ENCODE measurements around the gene TOMM40L.
"Not testable (repeated sequence)": the region's sequence is repeated elsewhere in the genome, so short reads cannot be mapped to it uniquely, and the experiment has no call there.

TOMM40L gene

GRCh38 chr1:161222175-161223019 lies 3.5 kb upstream of the TOMM40L start:
- DNase-seq = no peak

DNA sequence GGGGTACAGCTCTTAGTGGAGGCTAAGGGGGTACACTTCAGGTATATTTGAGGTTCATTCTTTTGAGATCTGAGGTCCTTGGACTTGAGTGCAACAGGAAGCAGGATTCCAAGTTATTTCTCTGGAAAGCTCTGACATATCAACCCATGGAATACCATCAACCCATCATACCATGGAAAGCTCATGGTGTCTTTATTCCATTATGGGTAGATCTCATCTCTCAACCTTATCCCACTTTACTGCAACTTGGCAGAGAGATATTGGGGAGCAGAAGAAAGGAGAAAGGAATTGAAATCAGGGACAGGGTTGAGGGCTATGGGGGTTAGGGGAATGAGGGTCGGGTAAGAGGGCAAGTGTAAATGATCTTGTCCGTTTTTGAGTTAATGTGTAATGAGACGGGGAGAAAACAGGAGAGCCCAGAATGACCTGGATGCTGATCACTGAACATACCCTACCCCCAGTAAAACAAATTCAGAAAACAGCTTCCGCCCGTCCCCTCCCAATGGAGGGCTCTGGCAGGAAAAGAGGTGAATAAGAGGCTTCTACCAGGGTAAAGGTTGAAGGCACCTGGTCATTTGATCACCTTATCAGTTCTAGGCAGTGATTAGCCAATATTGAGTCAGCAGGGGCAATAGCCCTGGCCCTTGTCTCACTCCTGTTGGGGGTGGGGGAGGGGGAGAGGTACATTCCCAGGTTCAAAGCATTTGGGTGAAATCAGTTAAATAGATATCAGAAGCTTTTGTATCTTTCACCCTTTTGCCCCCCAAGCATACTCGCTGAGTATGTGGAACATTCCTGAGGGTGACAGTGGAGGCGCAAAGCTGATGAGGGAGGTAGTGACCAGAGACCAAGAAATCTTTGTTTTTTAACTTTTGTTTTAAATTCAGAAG lies 1.8 kb upstream of the TOMM40L start:
- no peak for DNase-seq

GRCh38 chr1:161224695-161225087 lies 1.2 kb upstream of the TOMM40L start:
- DNase-seq = not testable (repeated sequence)

DNA sequence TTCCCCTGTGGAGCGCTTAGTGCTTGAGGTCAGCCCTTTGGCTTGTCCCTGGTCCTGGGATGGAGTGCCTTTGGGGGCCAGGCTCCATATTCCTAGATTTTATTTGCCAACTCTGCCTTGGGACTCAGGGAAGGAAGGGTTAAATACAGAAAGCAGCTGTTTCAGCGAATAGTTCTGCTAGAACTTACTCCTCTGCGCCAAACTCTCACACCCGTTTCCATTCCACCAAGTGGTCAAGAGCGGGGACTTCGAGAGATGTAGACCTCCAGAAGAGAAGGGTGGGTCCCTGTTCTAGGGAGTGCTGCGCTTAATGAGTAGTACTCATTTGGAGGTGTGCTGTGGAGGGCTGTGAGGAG lies 704 bp upstream of the TOMM40L start:
- DNase-seq = no peak

GRCh38 chr1:161226320-161226711 lies 456 bp downstream of the TOMM40L start:
- no peak for DNase-seq

- no peak for DNase-seq
These were observed 899 bp downstream of the TOMM40L start for GRCh38 chr1:161226759-161227158.

GRCh38 chr1:161227196-161227871 lies 1.5 kb downstream of the TOMM40L start:
- peak; percentile 57 for DNase-seq

- DNase-seq = no peak
These were observed 2.2 kb downstream of the TOMM40L start for GRCh38 chr1:161228032-161228431.

GRCh38 chr1:161229896-161230295 lies 4.0 kb downstream of the TOMM40L start:
- no peak for DNase-seq

- no peak for DNase-seq
These were observed 4.9 kb downstream of the TOMM40L start for GRCh38 chr1:161230762-161231161.

- no peak for DNase-seq
These were observed 7.2 kb downstream of the TOMM40L start for GRCh38 chr1:161233102-161233501.

GRCh38 chr1:161235957-161236775 lies 10.3 kb downstream of the TOMM40L start:
- no peak for DNase-seq

DNA sequence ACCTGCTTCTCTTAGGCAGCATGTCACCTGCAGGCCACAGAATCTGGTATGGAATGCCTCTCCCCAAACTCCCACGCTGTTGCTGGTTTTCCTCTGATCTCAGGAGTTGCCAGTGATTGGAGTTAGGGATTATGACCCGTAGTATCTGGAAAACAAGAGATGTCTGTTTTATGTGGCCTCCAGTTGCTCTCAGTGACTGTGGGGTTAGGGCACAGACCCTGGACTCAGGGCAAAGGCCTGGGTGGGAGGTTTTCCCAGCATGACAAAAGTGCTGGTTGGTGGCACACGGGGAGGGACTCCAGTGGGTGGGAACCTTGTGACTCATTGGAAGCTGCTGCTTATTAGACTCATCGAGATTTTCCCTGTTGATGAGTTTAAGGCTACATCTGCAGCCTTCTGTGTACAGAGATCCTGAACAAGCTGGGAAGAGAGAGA lies 12.2 kb downstream of the TOMM40L start, which contains the start of gene NR1I3:
NR1I3 (minus strand) TSS at position 165 of the 435 bp plus-strand sequence. CDS start 1,638 bp downstream, outside the sequence.
- no peak for DNase-seq

DNA sequence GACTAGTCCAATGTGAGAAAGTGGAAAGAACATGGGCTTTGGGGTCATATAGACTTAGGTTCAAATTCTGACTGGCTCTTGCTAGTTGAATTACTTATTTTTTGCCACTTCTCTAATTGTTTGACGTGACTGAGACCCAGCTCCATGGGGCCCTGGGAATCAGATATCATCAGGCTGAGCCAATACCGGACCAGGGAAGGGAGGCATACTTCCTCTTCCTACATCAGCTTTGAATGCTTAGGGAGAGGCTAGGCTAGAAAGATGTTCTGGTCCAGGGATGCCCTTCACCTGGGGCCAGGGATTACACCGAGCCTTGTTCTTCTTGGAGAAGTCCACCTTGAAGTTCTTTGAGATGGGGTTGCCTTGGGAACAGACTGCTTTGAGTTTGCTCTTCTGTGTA lies 15.8 kb downstream of the TOMM40L start:
- no peak for DNase-seq

GRCh38 chr1:161242313-161242712 lies 16.5 kb downstream of the TOMM40L start:
- DNase-seq = no peak

GRCh38 chr1:161244888-161245287 lies 19.0 kb downstream of the TOMM40L start:
- DNase-seq = no peak

- not testable (repeated sequence) for DNase-seq
These were observed 24.2 kb downstream of the TOMM40L start for GRCh38 chr1:161250100-161250499.

DNA sequence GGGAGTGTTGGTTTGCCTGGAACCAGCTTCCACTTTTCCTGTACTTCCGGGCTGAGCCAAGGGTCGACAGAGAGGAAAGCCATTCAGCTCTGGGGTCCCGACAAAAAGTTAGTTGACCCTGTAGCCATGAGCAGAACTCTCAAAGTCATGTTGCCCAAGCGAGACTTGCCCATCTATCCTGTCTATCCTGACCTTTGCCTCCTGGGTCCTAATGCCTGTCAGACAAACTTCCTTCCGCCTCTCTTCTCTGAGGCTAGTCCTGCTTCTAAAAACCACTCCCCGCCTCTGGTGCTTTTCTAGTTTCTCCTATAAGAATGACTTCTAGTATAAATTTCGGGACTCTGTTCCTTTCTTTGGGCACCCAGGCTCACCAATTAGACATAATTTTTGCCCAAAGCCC lies 25.0 kb downstream of the TOMM40L start:
- no peak for DNase-seq

GRCh38 chr1:161251579-161251978 lies 25.7 kb downstream of the TOMM40L start:
- no peak for DNase-seq

DNA sequence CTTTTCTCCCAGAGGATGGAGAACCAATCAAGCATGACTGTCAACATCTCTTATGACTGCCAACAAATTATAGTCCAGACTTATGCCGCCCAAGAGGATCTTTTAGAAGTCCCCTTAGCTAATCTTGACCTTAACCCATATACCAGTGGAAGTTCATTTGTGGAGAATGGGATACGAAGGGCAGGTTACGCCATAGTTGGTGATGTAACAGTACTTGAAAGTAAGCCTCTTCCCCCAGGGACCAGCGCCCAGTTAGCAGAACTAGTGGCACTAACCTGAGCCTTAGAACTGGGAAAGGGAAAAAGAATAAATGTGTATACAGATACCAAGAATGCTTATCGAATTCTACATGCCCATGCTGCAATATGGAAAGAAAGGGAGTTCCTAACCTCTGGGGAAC lies 29.4 kb downstream of the TOMM40L start:
- DNase-seq = not testable (repeated sequence)

DNA sequence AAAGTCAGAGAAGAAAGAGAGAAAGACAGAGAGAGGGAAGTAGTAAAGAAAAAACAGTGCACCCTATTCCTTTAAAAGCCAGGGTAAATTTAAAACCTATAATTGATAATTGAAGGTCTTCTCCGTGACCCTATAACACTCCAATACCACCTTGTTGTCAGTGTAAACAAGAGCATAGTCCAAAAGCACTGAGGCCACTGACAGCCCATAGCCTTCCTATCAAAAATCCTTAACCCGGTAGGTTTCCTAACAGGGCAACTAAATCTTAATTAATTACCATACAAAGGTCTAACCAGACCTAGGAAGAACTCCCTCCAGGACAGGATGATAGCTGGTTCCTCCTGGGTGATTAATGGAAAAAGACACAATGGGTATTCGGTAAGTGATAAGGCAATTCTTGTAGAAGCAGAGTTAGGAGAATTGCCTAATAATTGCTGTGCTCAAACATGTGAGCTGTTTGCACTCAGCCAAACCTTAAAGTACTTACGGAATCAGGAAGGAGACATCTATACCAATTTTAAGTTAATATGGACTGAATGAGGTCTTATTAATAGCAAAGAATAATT lies 30.2 kb downstream of the TOMM40L start:
- DNase-seq = not testable (repeated sequence)

DNA sequence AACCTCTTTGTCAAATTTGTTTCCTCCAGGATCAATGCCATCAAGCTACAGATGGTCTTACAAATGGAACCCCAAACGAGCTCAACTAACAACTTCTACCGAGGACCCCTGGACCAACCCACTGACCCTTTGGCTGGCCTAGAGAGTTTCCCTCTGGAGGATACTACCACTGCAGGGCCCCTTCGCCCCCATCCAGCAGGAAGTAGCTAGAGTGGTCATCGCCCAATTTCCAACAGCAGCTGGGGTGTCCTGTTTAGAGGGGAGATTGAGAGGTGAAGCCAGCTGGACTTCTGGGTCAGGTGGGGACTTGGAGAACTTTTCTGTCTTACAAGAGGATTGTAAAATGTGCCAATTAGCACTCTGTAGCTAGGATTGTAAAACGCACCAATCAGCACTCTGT lies 31.2 kb downstream of the TOMM40L start:
- not testable (repeated sequence) for DNase-seq
